GM10266 (cell line): ENCODE results near the gene CTAG1B.
"Not testable (repeated sequence)": the region's sequence is repeated elsewhere in the genome, so short reads cannot be mapped to it uniquely, and the experiment has no call there.

Experiments
- DNase-seq: peaks from one replicate; pipeline ENCODE4 v3.0.0; 2012; ENCODE audit errors: extremely low spot score
- CTCF ChIP-seq: IDR thresholded peaks from 2 replicates; pipeline ENCODE4 v1.5.1; 2012; ENCODE audit warnings: mild to moderate bottlenecking, low read depth; ENCODE audit not compliant: control insufficient read depth, insufficient read depth; ENCODE audit errors: missing control alignments

The CTAG1B gene

DNA sequence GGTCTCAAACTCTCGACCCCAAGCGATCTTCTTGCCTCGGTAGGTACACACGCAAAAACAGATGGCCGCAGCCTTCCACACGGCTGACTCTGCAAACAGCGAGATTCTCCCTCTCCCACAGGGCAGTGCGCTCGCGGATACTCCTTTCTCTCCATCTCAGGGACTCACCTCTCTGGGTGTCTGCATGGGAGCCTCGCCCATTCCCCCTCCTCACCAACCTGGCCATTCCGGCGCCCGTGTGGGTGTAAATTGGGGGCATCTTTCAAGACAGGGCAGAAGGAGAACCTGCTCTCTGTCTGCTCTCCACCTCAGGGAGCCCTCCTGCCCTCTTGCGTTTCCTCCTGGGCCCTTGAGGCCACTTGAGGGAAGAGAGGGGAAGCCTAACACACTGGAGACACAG, 29.8 kb upstream of the CTAG1B start:
- TF ChIP-seq CTCF = no peak
- no peak for DNase-seq

DNA sequence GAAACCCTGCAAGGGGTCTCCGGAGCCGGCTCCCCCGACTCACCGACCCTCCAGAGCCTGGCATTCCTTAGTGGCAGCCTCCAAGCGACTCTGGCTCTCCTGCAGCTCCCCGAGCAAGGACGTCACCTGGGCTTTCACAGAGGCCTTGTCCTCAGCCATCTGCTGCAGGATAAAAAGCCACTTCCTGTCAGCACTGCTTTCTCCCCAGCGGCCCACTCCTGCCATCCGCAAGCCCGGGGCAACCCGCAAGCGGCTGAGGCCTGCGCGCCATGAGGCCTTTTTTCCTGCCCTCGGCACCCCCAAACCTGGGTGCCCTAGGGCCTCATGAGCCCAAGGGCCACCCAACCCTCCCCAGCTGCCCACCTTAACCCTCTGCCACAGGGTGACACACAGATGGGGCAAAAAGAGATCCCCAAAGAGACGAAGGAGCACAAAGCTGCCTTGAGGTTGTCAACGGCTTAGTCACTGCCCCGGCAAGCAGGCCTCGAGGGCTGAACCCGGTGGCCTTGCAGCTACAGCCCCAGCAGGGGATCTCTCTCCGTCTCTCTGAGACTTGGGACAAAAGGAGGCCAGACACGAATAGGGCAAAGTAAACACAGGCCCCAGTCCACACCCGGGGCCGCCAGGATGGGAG, 26.8 kb upstream of the CTAG1B start:
- DNase-seq = not testable (repeated sequence)

GRCh38 chrX:154643708-154644107, 24.6 kb upstream of the CTAG1B start:
- DNase-seq = not testable (repeated sequence)

DNA sequence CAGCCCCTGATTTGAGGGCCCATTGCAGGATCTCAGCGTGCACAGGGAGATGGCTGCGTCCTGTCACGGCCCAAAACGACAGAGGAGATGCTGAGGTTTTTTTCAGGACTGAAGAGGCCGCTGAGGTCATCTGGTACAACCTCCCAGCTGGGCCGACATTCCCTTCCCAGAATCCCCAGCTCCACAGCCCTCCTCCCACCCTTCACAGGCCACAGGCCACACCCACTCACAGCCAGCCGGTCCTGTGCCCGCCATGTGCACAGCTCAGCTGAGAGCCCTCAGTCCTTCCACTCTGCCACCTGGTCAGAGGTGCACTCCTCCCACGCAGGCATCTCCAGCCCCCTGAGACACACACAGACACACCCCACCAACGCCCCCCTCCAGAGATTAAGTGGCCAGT, 22.7 kb upstream of the CTAG1B start:
- not testable (repeated sequence) for DNase-seq

DNA sequence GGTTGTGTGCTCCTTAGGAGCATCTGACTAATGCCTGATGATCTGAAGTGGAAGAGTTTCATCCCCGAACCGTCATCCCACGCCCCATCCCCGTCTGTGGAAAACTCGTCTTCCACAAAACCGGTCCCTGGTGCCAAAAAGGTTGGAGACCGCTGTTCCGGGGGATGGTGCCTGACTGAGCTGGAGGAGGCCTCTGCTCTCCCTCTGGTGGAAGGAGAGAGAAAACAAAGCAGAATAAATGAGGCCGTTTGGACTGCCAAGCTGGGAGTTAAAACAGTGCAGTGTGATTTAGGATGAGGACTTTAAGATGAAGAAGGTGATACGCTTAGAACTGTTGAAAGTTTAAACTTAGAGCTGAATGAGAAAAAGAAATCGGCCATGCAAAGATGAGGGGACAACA, 14.6 kb upstream of the CTAG1B start:
- not testable (repeated sequence) for DNase-seq

GRCh38 chrX:154630949-154631348, 11.9 kb upstream of the CTAG1B start:
- DNase-seq = not testable (repeated sequence)

- DNase-seq = not testable (repeated sequence)
Observed at GRCh38 chrX:154628960-154629359, 9.9 kb upstream of the CTAG1B start.

DNA sequence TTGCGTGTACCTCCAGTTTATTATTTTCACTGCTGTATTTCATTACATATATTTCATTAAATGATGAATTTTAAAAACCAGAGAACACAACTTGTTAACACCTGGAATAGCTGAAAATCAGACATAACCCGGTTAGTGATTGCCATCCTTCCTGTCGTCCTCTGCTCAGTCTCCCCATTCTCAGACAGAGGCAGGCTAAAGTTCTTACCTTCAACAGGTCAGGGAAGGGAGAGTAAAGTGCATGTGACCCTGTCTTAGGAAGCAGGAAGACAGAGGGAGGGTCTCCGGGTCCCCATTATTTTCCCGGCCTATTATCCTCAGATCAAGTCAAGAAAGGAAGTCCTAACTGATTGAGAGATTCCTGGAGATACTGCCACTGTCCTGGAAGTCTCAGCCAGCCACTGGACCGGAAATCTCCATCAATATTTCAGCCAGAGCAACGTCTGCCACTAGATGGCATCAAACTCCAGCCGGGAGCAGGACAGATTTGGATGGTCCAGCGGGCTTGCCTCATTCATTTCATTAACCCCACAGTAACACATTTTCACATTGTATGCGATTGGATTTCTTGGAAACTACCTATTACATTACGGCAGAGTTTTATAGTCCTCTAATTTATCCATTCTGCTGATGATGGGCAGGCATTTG, 1.8 kb upstream of the CTAG1B start:
- not testable (repeated sequence) for DNase-seq

DNA sequence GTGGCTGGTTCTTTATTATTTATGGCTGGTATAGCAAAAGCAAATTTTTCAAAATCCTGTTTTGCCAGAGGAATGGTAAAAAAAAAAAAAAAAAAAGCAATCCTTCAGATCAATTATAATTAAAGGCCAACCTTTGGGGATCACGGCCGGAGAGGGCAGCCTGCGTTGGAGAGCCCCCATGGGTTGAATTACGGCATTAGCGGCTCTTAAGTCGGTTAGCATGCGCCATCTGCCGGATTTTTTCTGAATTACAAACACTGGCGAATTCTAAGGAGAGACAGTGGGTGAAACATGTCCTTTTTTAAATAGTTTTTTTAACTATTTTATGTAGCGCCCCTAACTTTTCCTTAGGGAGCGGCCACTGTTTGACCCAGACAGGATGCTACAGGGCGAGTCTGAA, 5.5 kb downstream of the CTAG1B start:
- not testable (repeated sequence) for DNase-seq

- DNase-seq = not testable (repeated sequence)
Observed at GRCh38 chrX:154611146-154611545, 7.9 kb downstream of the CTAG1B start.

DNA sequence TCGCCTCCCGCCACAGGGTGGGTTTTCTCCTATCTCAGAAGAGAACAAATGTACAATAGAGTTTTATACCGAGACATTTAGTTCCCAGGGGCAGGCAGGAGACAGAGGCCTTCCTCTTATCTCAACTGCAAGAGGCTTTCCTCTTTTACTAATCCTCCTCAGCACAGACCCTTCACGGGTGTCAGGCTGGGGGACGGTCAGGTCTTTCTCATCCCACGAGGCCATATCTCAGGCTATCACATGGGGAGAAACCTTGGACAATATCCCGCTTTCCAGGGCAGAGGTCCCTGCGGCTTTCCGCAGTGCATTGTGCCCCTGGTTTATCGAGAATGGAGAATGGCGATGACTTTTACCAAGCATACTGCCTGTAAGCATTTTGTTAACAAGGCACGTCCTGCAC, 10.3 kb downstream of the CTAG1B start:
- DNase-seq = not testable (repeated sequence)

GRCh38 chrX:154607976-154608375, 11.1 kb downstream of the CTAG1B start:
- not testable (repeated sequence) for DNase-seq

GRCh38 chrX:154607370-154607769, 11.7 kb downstream of the CTAG1B start:
- no peak for DNase-seq
- TF ChIP-seq CTCF = no peak

- no peak for TF ChIP-seq CTCF
- no peak for DNase-seq
Observed at GRCh38 chrX:154605566-154605965, 13.5 kb downstream of the CTAG1B start.
